Adrenal gland (tissue), 12 donors: ENCODE measurements around the gene ERI3. TPM values are rescaled to one million over a fixed set of nuclear protein-coding genes. Genes with fewer than 3 reads are reported as not detected.

ENCODE experiments used
- DNase-seq, 7 donors: peaks; one replicate each; pipeline ENCODE4 v3.0.0-alpha.2; 2019 to 2020
- H3K27ac ChIP-seq, 5 donors: fragments of 200-600 bp; sonication (generic) in 4 of 5; 1 replicate in 3 of 5; 2 replicates in 2 of 5; pipeline versions ENCODE4 v1.5.1 to v1.8.0; 2016 to 2020; ENCODE audit warnings: mild to moderate bottlenecking in 1 of 5
- H3K27me3 ChIP-seq: fragments of 200-600 bp; 2 replicates; pipeline ENCODE4 v1.8.0; 2021
- H3K36me3 ChIP-seq, 2 donors: fragments of 200-600 bp; replicated peaks in 1 of 2; 1 replicate in 1 of 2; 2 replicates in 1 of 2; pipeline versions ENCODE4 v1.5.1 to v1.8.0; 2018 to 2022
- H3K4me1 ChIP-seq, 2 donors: fragments of 200-600 bp; replicated peaks in 1 of 2; 1 replicate in 1 of 2; 2 replicates in 1 of 2; pipeline versions ENCODE4 v1.5.1 to v1.8.0; 2018 to 2021
- H3K4me3 ChIP-seq, 4 donors: fragments of 200-600 bp; sonication (generic) in 3 of 4; one replicate each; pipeline ENCODE4 v1.5.1; 2016 to 2018
- H3K9me3 ChIP-seq, 3 donors: fragments of 200-600 bp; sonication (generic) in 1 of 3; replicated peaks in 1 of 3; 1 replicate in 2 of 3; 2 replicates in 1 of 3; pipeline versions ENCODE4 v1.5.1 to v1.8.0; 2016 to 2021
- POLR2A ChIP-seq, 2 donors: fragments of 450-650 bp; IDR thresholded peaks; one replicate each; pipeline ENCODE4 v1.6.1; 2017; ENCODE audit warnings: antibody characterized with exemption in 2 of 2, mild to moderate bottlenecking in 2 of 2, moderate library complexity in 1 of 2
- WGBS, 4 donors: extraction: QIAGEN DNeasy Blood & Tissue Kit in 2 of 4; methylation state at CpG; one replicate each; pipeline versions ENCODE4 v1.1.5 to v1.1.7; 2013 to 2017; 5-methylcytosine and 5-hydroxymethylcytosine counted together
- intact Hi-C, 2 donors: fragments of 100-400 bp; cut with DNase I; formaldehyde crosslinking; loops; one replicate each; pipeline versions ENCODE4 v1.14.1 to v1.15.0; 2022 to 2023
- polyA plus RNA-seq, 3 donors: library from polyadenylated mRNA; stranded (reverse); fragments of 200-250 nt in 2 of 3; fragments of 350-450 nt in 1 of 3; fragmentation: Illumina TruSeq in 1 of 3; extraction: RNeasy Lipid Tissue Mini Kit (QIAGEN cat#74804) in 1 of 3; gene quantifications; one replicate each; pipeline ENCODE4 v1.2.3, GENCODE V29; 2013 to 2014
- total RNA-seq, 9 donors: library from RNA; depleted of rRNA in 4 of 9; stranded (reverse); fragments of >200 nt in 4 of 9; fragments of 120-200 nt in 1 of 9; fragmentation: NEBNext Ultra II Directional in 1 of 9; extraction: Animal tissue kit (Norgen Biotek cat#: 25700) in 1 of 9; gene quantifications; one replicate each; pipeline versions ENCODE4 v1.1.0 to v1.2.4, GENCODE V29; 2013 to 2023
- TF ChIP-seq, protein P1 (sequence below), 6 experiments: fragments of 450-650 bp in 4 of 6; fragments of 200-600 bp in 2 of 6; sonication (generic) in 1 of 6; IDR thresholded peaks; 1 replicate in 5 of 6; 2 replicates in 1 of 6; pipeline versions ENCODE4 v1.5.1 to v1.8.0; 2016 to 2021; ENCODE audit warnings: antibody characterized with exemption in 6 of 6, mild to moderate bottlenecking in 2 of 6, moderate library complexity in 1 of 6
- donor health status: healthy with polysubstance abuse.
- donor health status: Bipolar disorder and iron deficiency.
- donor health status: DM: yes; HTN: yes; CAD: no.
- donor health status: DM: no; HTN: no; CAD: no.
- donor health status: DM: no; HTN: no; CAD: no.
- donor health status: DM: yes; HTN: yes; CAD: no.

The ERI3 gene
- total and polyA plus RNA-seq, 12 donors: 33.8 to 68.4 (median 46.7) TPM

DNA sequence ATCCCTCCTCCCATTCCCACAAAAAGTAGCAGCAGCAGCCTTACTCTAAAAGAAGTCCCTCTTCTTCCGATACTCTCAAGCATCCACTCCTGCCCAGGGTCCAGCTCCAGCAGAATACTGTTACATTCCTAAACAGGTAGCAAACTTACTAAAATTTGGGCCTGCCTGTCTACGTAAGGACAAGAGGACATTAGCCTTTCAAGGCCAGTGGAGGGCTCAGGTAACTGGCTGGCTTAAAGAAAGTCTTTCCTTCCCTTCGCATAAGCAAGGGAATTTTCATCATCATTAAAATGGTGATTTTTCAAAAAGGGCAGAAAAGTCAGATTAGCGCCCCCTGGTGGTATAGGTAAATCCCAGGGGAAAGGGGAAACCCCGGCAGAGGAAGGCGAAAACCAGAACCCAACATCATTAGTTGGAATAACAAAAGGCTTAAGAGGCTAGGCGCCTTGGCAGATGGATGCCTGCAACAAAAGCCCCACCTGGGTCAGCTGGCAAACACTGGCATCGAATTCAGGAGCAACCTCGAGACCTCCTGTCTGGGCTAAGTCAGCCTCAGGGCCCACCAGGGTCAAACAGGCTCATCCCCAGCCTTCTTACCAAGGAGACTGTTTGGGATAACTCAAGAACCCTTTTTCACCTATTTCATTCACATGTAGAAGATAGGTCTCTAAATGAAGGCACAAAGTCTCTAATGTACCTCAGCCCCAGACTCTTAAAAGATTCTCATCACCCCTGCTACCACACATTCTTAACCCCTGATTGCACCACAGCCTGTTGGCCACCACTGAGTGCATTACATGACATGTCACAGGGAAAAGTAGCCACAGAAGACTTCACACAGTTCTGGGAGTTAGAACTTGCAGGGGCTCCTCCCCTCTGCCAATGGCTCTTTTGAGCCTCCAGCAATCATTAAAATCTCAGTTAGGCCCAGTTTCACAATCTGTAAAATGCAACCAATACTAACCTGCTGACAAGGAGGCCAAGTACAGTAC lies 36.7 kb downstream of the ERI3 start:
- no peaks in the 10 kb centered on the region for H3K27me3 ChIP-seq
- WGBS, 4 donors: 41 to 53% (median 51%) methylated on average over 9 of the region's 9 CpGs
- TF ChIP-seq, protein P1, sequence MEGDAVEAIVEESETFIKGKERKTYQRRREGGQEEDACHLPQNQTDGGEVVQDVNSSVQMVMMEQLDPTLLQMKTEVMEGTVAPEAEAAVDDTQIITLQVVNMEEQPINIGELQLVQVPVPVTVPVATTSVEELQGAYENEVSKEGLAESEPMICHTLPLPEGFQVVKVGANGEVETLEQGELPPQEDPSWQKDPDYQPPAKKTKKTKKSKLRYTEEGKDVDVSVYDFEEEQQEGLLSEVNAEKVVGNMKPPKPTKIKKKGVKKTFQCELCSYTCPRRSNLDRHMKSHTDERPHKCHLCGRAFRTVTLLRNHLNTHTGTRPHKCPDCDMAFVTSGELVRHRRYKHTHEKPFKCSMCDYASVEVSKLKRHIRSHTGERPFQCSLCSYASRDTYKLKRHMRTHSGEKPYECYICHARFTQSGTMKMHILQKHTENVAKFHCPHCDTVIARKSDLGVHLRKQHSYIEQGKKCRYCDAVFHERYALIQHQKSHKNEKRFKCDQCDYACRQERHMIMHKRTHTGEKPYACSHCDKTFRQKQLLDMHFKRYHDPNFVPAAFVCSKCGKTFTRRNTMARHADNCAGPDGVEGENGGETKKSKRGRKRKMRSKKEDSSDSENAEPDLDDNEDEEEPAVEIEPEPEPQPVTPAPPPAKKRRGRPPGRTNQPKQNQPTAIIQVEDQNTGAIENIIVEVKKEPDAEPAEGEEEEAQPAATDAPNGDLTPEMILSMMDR (IDR thresholded peaks at IDR 0.05): peak; percentile 55 to 93 (median 73)
- TF ChIP-seq POLR2A (IDR thresholded peaks at IDR 0.05): no peak
- H3K4me3 ChIP-seq: no peak overlapping the region
- no peaks in the 10 kb centered on the region for H3K4me1 ChIP-seq
- H3K36me3 ChIP-seq: peaks cover 0 to 11% of the 10 kb centered on the region in 2 donors
- no peak overlapping the region for H3K27ac ChIP-seq
- intact Hi-C loops: loop anchor here in 1 of 2 donors (5.0 kb wide), 1 partner anchor 101 kb away; no protein-coding TSS in a partner anchor
- no peaks in the 10 kb centered on the region for H3K9me3 ChIP-seq
- peak in 6 of 7 donors; percentile 25 to 67 (median 42) for DNase-seq

DNA sequence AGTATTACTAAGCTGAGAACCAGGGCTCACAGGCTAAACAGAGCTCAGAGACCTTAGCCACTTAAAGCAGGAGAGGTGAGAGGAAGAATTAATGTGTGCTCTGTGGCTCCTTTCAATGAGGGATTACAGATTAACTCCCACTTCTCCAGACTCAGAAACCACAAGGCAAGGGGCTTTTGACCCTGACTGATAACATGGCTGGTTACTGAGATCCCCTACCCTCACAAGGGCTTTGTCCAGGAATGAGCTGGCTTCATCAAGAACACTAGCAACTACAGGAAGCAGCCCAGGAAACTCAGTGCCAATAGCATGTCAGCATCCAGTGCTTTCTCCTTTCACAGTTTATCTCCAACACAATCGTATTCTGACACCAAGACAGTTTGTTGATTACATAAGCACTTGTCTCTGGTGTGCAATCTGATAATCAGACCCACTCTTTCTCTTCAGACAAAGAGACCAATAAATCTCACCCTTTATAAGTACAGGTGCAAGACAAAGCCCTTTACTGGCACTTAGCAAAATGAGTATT lies 38.8 kb downstream of the ERI3 start:
- H3K4me1 ChIP-seq: no peaks in the 10 kb centered on the region
- intact Hi-C loops: loop anchor here in 1 of 2 donors (5.0 kb wide), 1 partner anchor 99 kb away; no protein-coding TSS in a partner anchor
- H3K27ac ChIP-seq: no peak overlapping the region
- TF ChIP-seq, protein P1 (IDR thresholded peaks at IDR 0.05): no peak
- TF ChIP-seq POLR2A (IDR thresholded peaks at IDR 0.05): no peak
- no peak for DNase-seq
- no peaks in the 10 kb centered on the region for H3K27me3 ChIP-seq
- H3K9me3 ChIP-seq: no peaks in the 10 kb centered on the region
- no peak overlapping the region for H3K4me3 ChIP-seq
- WGBS, 4 donors: 31 to 44% (median 42%) methylated on average over 1 of the region's 1 CpG
- H3K36me3 ChIP-seq: peaks cover 0 to 16% of the 10 kb centered on the region in 2 donors

DNA sequence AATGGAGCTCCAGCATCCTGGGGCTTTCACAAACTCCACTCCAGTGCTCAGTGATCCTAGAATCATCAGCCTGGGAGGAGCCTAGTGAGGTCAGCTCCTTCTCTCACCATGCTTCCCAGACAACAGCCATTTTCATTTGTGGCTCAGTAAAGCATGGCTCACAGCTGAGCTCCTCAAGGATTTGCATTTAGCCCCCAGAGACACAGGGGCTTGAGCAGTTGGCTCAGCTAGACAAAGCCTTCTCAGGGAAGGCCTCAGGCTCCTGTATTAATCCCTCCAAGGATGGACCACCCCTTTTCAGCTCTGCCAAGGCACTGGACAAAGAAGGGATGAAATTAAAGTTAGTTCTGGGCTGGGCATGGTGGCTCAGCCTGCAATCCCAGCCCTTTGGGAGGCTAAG lies 39.5 kb downstream of the ERI3 start:
- H3K27ac ChIP-seq: no peak overlapping the region
- intact Hi-C loops: loop anchor here in 1 of 2 donors (5.0 kb wide), 1 partner anchor 98 kb away; no protein-coding TSS in a partner anchor
- TF ChIP-seq, protein P1 (IDR thresholded peaks at IDR 0.05): no peak
- no peak for TF ChIP-seq POLR2A (IDR thresholded peaks at IDR 0.05)
- no peaks in the 10 kb centered on the region for H3K27me3 ChIP-seq
- no peak overlapping the region for H3K4me3 ChIP-seq
- no peak for DNase-seq
- H3K9me3 ChIP-seq: no peaks in the 10 kb centered on the region
- H3K36me3 ChIP-seq: peaks cover 0 to 16% of the 10 kb centered on the region in 2 donors
- no peaks in the 10 kb centered on the region for H3K4me1 ChIP-seq

DNA sequence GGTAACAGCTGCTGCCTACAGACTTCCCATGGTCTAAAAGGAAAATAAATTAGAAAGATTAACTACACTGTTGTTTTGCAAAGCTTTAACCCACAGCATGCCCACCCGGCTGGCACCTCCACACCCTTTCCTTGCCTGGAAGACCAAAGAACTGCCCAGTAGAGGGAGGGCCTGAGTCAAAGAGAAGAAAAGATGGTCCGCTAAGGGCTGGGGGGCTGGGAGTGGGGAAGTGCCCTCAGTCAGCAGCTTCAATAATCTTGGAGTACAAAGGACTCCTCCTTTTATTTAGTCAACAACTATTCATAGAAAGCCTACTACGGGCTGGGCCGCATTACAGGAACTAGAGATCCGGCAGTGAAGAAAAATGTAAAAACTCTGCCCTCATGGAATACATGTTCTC lies 40.6 kb downstream of the ERI3 start:
- peaks cover 0 to 16% of the 10 kb centered on the region in 2 donors for H3K36me3 ChIP-seq
- intact Hi-C loops: no loop called here
- WGBS, 4 donors: 72 to 79% (median 76%) methylated on average over 5 of the region's 5 CpGs

More for the DNA sequence above, 40.6 kb downstream of the ERI3 start:
- Histone ChIP-seq H3K4me3 (no peak overlapping the region), H3K27me3 (no peaks in the 10 kb centered on the region), H3K4me1 (no peaks in the 10 kb centered on the region), H3K9me3 (no peaks in the 10 kb centered on the region), H3K27ac (no peak overlapping the region)
- DNase-seq: no peak
- TF ChIP-seq POLR2A (IDR thresholded peaks at IDR 0.05): no peak
- TF ChIP-seq, protein P1 (IDR thresholded peaks at IDR 0.05): no peak
